HFF-Myc (cell line): ENCODE data around the gene JMJD8.

ENCODE experiments used
- DNase-seq: peaks from one replicate; pipeline ENCODE4 v3.0.0-alpha.2; 2011; ENCODE audit warnings: low read depth; ENCODE audit errors: extremely low read depth
- H3K4me3 ChIP-seq: replicated peaks from 2 replicates; pipeline ENCODE4 v1.5.1; 2011; ENCODE audit warnings: low read depth, mild to moderate bottlenecking, control low read depth, low read length
- CTCF ChIP-seq: IDR thresholded peaks from 2 replicates; pipeline ENCODE4 v1.5.1; 2012; ENCODE audit warnings: mild to moderate bottlenecking, low read depth, low read length, control low read depth; ENCODE audit errors: missing control alignments

Gene JMJD8

GRCh38 chr16:673399-673991 is 10.6 kb downstream of the JMJD8 start:
- H3K4me3 ChIP-seq: no peak overlapping the region
- TF ChIP-seq CTCF: no peak
- no peak for DNase-seq

GRCh38 chr16:672851-673250 is 11.3 kb downstream of the JMJD8 start:
- DNase-seq: no peak
- H3K4me3 ChIP-seq: no peak overlapping the region
- TF ChIP-seq CTCF: no peak

GRCh38 chr16:672371-672770 is 11.8 kb downstream of the JMJD8 start:
- no peak overlapping the region for H3K4me3 ChIP-seq
- DNase-seq: no peak
- no peak for TF ChIP-seq CTCF

- TF ChIP-seq CTCF: no peak
- DNase-seq: no peak
- H3K4me3 ChIP-seq: no peak overlapping the region
These were observed 12.6 kb downstream of the JMJD8 start for GRCh38 chr16:671353-672131.

- no peak for TF ChIP-seq CTCF
- no peak for DNase-seq
- no peak overlapping the region for H3K4me3 ChIP-seq
These were observed 13.4 kb downstream of the JMJD8 start for GRCh38 chr16:670485-671352.

GRCh38 chr16:669666-670065 is 14.5 kb downstream of the JMJD8 start:
- peak overlapping the region; percentile 96 for H3K4me3 ChIP-seq
- DNase-seq: no peak

More at GRCh38 chr16:669666-670065, 14.5 kb downstream of the JMJD8 start:
- TF ChIP-seq CTCF: no peak
